Measurements from ENCODE around the gene IP6K1. TPM values are rescaled to one million over a fixed set of nuclear protein-coding genes. Genes with fewer than 3 reads are reported as not detected.

IP6K1 gene
- total and polyA plus RNA-seq, 2 donors (not counting 1 experiment from before 2014, with no cell fraction given): 27.8 to 77.8 TPM

- no peak for TF ChIP-seq CTCF (IDR thresholded peaks at IDR 0.05)
- TF ChIP-seq EZH2 (IDR thresholded peaks at IDR 0.05; ENCODE audit: borderline replicate concordance, insufficient read depth, low read depth, low read length, poor library complexity, severe bottlenecking): no peak
- Histone ChIP-seq H4K20me1 (ENCODE audit: control insufficient read depth, insufficient read depth, low read length, poor library complexity, severe bottlenecking) (no peaks in the 10 kb centered on the region), H3K36me3 (replicated peaks in 1 of 2; ENCODE audit: control extremely low read depth in 1 of 2, control insufficient read depth in 1 of 2, extremely low read depth in 1 of 2, insufficient read depth in 2 of 2, low read length in 1 of 2) (peaks cover 0 to 13% of the 10 kb centered on the region in 2 experiments), H3K9me3 (ENCODE audit: control extremely low read depth in 1 of 3, control insufficient read depth in 2 of 3, insufficient read depth in 1 of 3, low read length in 2 of 3) (no peaks in the 10 kb centered on the region), H3K27ac (ENCODE audit: low read length in 2 of 2) (no peak overlapping the region), H3K79me2 (ENCODE audit: control insufficient read depth, insufficient read depth, low read length) (no peaks in the 10 kb centered on the region), H3K27me3 (replicated peaks in 1 of 4; ENCODE audit: control extremely low read depth in 1 of 4, control insufficient read depth in 3 of 4, insufficient read depth in 4 of 4, low read length in 3 of 4) (no peaks in the 10 kb centered on the region), H3K4me3 (ENCODE audit: control extremely low read depth in 1 of 5, extremely low read depth in 1 of 5, insufficient read depth in 1 of 5, low read depth in 2 of 5, low read length in 4 of 5) (no peak overlapping the region), H2AFZ (ENCODE audit: insufficient read depth, low read depth, low read length, poor library complexity, severe bottlenecking) (no peak overlapping the region), H3K4me2 (replicated peaks; ENCODE audit: low read depth, low read length, poor library complexity, severe bottlenecking) (no peak overlapping the region), H3K4me1 (ENCODE audit: control insufficient read depth in 2 of 2, insufficient read depth in 2 of 2, low read length in 2 of 2) (peaks cover 0 to 8% of the 10 kb centered on the region in 2 donors), H3K9ac (ENCODE audit: low read length) (no peak overlapping the region)
- 100% methylated on average over 3 of the region's 8 CpGs for WGBS (ENCODE audit: insufficient coverage)
- intact Hi-C loops (cut with micrococcal nuclease): no loop called here
- DNase-seq (no peak), ATAC-seq (ENCODE audit: low read depth) (no peak)
- peaks cover 3% of the 10 kb centered on the region for H3K4me1 Mint-ChIP-seq
- H3K27me3 Mint-ChIP-seq: no peaks in the 10 kb centered on the region
- no peak overlapping the region for H3K27ac Mint-ChIP-seq
- no peak overlapping the region for H3K4me3 Mint-ChIP-seq
- no peaks in the 10 kb centered on the region for H3K9me3 Mint-ChIP-seq (ENCODE audit: insufficient read depth)
- ChIA-PET CTCF (no interaction called here), POLR2A (no interaction called here)
Observed at GRCh38 chr3:49709852-49710251, 76.5 kb downstream of the IP6K1 start.

GRCh38 chr3:49707113-49707480 is 79.2 kb downstream of the IP6K1 start:
- ATAC-seq (ENCODE audit: low read depth): no peak
- no peak for TF ChIP-seq CTCF (IDR thresholded peaks at IDR 0.05)
- TF ChIP-seq EZH2 (IDR thresholded peaks at IDR 0.05; ENCODE audit: borderline replicate concordance, insufficient read depth, low read depth, low read length, poor library complexity, severe bottlenecking): no peak
- POLR2A ChIA-PET: no interaction called here

More at GRCh38 chr3:49707113-49707480, 79.2 kb downstream of the IP6K1 start:
- peaks cover 0 to 25% of the 10 kb centered on the region in 2 experiments for H3K36me3 ChIP-seq (replicated peaks in 1 of 2; ENCODE audit: control extremely low read depth in 1 of 2, control insufficient read depth in 1 of 2, extremely low read depth in 1 of 2, insufficient read depth in 2 of 2, low read length in 1 of 2)
- no peak for DNase-seq
- H3K9me3 ChIP-seq (ENCODE audit: control extremely low read depth in 1 of 3, control insufficient read depth in 2 of 3, insufficient read depth in 1 of 3, low read length in 2 of 3): peaks cover 0 to 3% (median 0%) of the 10 kb centered on the region in 3 donors
- no peaks in the 10 kb centered on the region for H3K4me1 ChIP-seq (ENCODE audit: control insufficient read depth in 2 of 2, insufficient read depth in 2 of 2, low read length in 2 of 2)
- CTCF ChIA-PET: interaction anchor here (1.2 to 1.4 kb wide), 2 partner anchors 11 to 168 kb away, joined by 3 read pairs; no protein-coding TSS in a partner anchor
- no peaks in the 10 kb centered on the region for H3K27me3 Mint-ChIP-seq
- no peaks in the 10 kb centered on the region for H3K9me3 Mint-ChIP-seq (ENCODE audit: insufficient read depth)
- no peak overlapping the region for H3K27ac ChIP-seq (ENCODE audit: low read length in 2 of 2)
- peaks cover 6% of the 10 kb centered on the region for H3K4me1 Mint-ChIP-seq
- no peaks in the 10 kb centered on the region for H3K27me3 ChIP-seq (replicated peaks in 1 of 4; ENCODE audit: control extremely low read depth in 1 of 4, control insufficient read depth in 3 of 4, insufficient read depth in 4 of 4, low read length in 3 of 4)
- no peak overlapping the region for H3K4me3 Mint-ChIP-seq
- H3K4me2 ChIP-seq (replicated peaks; ENCODE audit: low read depth, low read length, poor library complexity, severe bottlenecking): no peak overlapping the region
- H4K20me1 ChIP-seq (ENCODE audit: control insufficient read depth, insufficient read depth, low read length, poor library complexity, severe bottlenecking): no peaks in the 10 kb centered on the region
- no peaks in the 10 kb centered on the region for H3K79me2 ChIP-seq (ENCODE audit: control insufficient read depth, insufficient read depth, low read length)
- no peak overlapping the region for H3K27ac Mint-ChIP-seq
- WGBS (ENCODE audit: insufficient coverage): 94% methylated on average over 4 of the region's 4 CpGs
- H2AFZ ChIP-seq (ENCODE audit: insufficient read depth, low read depth, low read length, poor library complexity, severe bottlenecking): no peak overlapping the region
- H3K9ac ChIP-seq (ENCODE audit: low read length): no peak overlapping the region
- intact Hi-C loops (cut with micrococcal nuclease): no loop called here
- H3K4me3 ChIP-seq (ENCODE audit: control extremely low read depth in 1 of 5, extremely low read depth in 1 of 5, insufficient read depth in 1 of 5, low read depth in 2 of 5, low read length in 4 of 5): no peak overlapping the region
